D341Med (cell line): ENCODE measurements around the gene CCDC88A.
A peak's percentile ranks its signal among the peaks of the same experiment; 100 is the strongest.
"Not testable (repeated sequence)": the region's sequence is repeated elsewhere in the genome, so short reads cannot be mapped to it uniquely, and the experiment has no call there.

Experiments
- DNase-seq: peaks from one replicate; pipeline ENCODE4 v3.0.0; 2012; ENCODE audit warnings: low spot score

Gene CCDC88A

GRCh38 chr2:55302241-55302640 lies 117.4 kb downstream of the CCDC88A start:
- no peak for DNase-seq

- no peak for DNase-seq
Observed at GRCh38 chr2:55301277-55301676, 118.4 kb downstream of the CCDC88A start.

GRCh38 chr2:55296393-55296792 lies 123.3 kb downstream of the CCDC88A start:
- no peak for DNase-seq

- DNase-seq: no peak
Observed at GRCh38 chr2:55283083-55283482, 136.6 kb downstream of the CCDC88A start.

DNA sequence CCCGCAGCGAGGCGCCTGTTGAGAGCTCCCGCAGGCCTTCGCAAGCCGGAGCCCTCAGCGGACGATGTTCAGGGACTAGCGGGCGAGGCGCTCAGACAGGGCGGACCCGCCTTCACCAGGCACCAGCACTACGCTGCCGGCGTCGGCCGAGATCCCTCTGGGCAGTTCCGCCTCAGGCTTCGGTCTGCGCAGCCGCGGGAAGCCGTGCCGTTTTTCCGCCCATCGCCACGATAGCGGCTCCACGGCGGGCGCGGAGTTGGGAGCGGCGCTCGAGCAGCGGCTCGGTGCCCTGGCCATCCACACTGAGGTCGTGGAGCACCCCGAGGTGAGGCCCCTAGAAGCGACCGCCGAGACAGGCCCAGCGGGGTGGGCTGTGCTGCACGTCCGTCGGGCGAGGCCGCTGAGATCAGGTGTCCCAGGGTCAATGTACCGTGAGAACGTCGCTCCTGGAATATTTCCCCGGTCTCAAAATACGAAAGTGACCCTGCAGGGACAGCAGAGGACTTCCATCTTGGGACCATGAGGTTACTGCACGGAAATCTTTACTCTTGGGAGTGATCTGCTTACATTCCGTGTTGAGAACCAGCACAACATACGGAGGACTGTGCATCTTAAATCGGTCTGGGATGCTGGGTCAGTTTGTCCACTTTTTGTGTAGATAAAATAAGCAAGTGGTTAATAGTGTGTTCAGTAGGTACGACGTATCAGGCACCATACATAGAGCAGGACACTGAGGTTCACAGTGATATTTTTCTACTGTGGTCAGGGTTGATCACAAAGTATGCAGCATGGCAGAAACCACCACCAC lies 137.3 kb downstream of the CCDC88A start:
- peak; percentile 77 for DNase-seq

DNA sequence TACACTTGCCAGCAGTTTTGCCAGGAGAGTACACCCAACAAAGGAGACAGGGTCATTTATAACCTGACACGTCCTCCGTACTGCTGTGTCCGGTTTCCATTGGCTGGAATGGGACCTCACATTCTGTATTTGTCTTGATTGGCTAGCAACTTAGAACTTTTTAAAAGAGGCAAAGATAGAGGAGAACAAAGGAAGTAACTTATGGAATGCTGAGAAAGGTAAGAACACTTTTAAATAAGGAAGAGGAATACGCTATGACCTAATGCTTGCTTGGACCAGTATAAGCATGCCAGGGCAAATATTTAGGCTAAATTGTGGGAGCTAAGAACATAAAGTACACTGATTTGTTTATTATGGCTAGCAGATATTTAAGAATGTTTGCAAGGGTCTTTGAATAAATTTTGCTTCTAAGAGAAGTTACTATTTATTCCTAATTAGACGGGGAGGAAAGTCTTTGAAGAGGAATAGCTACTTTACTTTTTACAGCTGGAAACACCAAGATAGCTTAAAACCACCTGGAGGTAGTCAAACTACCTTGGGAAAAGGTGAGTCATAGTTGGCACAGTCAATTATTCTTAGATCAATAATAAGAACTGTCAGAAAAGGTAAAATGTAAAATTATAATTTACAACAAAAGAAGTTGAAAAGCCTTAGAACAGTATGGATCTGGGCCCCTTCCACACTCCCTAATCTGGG lies 138.7 kb downstream of the CCDC88A start:
- not testable (repeated sequence) for DNase-seq

DNA sequence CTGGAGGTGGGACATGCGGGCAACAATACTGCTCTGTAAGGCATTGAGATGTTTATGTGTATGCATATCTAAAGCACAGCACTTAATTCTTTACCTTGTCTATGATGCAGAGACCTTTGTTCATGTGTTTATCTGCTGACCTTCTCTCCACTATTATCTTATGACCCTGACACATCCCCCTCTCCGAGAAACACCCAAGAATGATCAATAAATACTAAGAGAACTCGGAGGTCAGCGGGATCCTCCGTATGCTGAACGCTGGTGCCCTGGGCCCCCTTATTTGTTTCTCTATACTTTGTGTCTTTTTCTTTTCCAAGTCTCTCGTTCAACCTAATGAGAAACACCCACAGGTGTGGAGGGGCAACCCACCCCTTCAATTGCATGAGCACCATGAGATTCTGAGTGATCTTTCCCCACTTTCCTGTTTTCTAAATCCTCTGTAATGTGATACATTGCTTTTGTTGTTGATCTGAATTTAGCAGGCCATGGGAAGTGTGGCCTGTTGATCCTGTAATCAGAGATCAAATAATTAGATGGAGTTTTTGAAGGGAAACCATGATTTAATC lies 139.7 kb downstream of the CCDC88A start:
- DNase-seq: not testable (repeated sequence)

GRCh38 chr2:55279214-55279835 lies 140.3 kb downstream of the CCDC88A start:
- not testable (repeated sequence) for DNase-seq

GRCh38 chr2:55277310-55277709 lies 142.3 kb downstream of the CCDC88A start:
- DNase-seq: no peak

- not testable (repeated sequence) for DNase-seq
Observed at GRCh38 chr2:55274346-55274745, 145.3 kb downstream of the CCDC88A start.

- DNase-seq: peak; percentile 23
Observed at GRCh38 chr2:55269645-55269990, 150.0 kb downstream of the CCDC88A start.

DNA sequence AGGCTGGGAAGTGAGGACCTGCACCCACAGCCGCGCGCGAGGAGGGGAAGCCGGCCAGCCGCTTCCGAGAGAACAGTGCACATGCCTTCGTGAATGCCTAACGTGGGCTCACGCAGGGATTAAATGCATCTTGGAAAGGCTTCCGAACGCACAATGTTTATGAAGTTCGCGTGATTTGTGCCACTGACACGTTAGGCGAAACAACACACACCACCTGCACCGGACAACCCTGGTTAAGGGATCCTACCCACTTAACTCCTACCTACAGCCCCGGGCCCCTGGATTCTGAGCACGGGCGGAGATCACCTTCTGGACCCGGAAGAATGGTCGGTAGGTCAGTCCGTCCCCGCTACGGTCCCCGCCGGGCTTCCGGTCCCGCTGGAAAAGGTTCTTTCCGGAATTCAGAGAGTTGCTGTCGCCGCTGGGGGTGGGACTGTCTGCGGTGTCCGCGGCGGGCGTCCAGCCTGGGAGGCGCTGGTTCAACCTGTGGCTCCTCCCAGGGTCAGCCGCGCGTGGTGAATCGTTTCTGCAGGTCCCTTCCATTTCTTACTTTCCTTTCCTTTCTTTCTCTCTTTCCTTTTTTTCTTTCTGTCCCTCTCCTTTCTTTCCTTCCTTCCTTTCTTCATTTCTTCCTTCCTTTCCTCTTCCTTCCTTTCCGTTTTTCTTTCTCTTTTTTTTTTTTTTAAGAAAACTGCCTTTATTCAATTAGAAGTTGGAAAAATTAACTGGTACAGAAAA lies 150.6 kb downstream of the CCDC88A start, which contains the start of gene MTIF2:
Gene MTIF2 (minus strand): TSS at position 325 of the 738 bp plus-strand sequence. CDS start 5,373 bp downstream, outside the sequence.
- peak; percentile 88 for DNase-seq

GRCh38 chr2:55268288-55268906 lies 151.3 kb downstream of the CCDC88A start:
- DNase-seq: peak; percentile 22

GRCh38 chr2:55259586-55259985 lies 160.1 kb downstream of the CCDC88A start:
- not testable (repeated sequence) for DNase-seq

- DNase-seq: no peak
Observed at GRCh38 chr2:55252832-55253231, 166.8 kb downstream of the CCDC88A start.

DNA sequence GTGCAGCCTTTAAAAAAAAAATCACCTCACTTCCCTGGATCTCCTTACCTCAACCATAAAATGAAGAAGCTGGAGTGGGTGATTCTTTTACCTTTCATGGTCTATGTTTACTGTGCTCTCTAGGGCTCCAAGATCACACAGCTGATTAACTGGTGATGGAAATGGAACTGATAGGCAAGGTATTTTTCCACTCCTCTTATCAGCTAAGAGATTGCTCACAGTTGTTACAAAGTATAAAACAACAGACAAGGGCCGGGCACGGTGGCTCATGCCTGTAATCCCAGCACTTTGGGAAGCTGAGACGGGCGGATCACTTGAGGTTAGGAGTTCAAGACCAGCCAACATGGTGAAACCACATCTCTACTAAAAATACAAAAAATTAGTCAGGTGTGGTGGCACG lies 172.6 kb downstream of the CCDC88A start:
- no peak for DNase-seq

DNA sequence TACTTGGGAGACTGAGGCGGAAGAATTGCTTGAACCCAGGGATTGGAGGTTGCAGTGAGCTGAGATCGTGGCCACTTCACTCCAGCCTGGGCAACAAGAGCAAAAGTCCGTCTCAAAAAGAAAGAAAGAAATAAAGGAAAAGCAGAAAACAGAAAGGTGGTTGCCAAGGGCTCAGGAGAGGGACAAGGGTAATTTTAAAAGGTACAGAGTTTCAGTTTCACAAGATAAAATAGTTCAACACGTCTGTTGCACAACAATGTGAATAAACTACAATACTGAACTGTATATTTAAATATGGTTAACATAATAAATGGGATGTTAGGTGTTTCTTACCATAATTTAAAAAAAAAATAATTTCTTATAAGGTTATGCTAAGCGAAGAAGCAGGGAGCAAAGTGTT lies 174.2 kb downstream of the CCDC88A start:
- no peak for DNase-seq

DNA sequence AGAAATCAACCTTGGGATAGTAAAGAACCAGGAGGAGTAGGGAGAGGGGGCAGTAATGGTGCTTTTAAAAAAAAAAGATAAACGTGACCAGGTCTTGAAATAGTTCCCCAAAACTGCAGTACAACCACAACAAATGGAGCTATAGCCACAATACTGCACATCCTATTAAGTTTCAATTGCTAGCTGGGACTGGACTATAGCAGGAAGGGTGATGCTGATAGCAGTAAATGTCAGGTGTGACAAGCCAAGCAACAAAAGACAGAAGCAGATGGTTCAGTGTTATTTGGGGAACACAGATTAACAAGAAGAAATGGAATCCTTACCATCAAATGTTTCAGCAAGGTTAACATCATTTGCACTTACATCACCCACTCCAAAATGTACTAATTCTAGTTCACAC lies 177.0 kb downstream of the CCDC88A start:
- DNase-seq: no peak

DNA sequence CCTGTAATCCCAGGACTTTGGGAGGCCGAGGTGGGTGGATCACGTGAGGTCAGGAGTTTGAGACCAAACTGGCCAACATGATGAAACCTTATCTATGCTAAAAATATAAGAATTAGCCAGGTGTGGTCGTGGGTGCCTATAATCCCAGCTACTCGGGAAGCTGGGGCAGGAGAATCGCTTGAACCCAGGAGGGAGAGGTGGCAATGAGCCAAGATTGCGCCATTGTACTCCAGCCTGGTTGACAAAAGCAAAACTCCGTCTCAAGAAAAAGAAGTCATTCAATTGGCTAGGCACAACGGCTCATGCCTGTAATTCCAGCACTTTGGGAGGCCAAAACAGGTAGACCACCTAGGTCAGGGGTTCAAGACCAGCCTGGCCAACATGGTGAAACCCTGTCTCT lies 178.1 kb downstream of the CCDC88A start:
- not testable (repeated sequence) for DNase-seq

DNA sequence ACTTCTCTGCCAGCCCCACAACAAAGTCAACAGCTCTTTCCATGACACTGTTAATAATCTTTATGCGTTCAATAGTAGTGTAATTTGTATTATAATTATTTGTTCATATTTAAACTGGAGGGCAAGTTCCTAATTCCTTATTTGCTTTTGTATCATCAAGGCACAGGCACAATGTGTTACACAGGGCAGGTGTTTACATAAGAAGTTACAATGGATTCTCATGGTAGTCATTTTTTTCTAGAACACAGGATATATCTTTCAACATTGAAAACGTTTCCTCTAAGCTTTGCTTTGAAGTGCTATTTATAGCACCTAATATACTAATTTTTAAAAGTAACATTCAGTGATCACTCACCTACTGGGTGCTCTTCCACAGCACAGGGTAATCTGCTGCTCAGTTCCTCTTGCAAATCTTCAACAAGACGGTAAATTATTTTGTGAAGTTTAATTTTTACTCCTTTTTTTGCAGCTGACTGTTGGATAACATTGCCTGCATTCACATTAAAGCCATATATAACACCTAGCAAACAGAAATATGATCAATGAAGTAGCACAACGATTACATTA lies 179.9 kb downstream of the CCDC88A start:
- DNase-seq: no peak
